CD1c-positive myeloid dendritic cell (primary cell): ENCODE data around the gene CTU2.

Source experiments
- DNase-seq: peaks from one replicate; pipeline ENCODE4 v3.0.0-alpha.2; 2016; ENCODE audit errors: extremely low spot score

CTU2 gene

DNA sequence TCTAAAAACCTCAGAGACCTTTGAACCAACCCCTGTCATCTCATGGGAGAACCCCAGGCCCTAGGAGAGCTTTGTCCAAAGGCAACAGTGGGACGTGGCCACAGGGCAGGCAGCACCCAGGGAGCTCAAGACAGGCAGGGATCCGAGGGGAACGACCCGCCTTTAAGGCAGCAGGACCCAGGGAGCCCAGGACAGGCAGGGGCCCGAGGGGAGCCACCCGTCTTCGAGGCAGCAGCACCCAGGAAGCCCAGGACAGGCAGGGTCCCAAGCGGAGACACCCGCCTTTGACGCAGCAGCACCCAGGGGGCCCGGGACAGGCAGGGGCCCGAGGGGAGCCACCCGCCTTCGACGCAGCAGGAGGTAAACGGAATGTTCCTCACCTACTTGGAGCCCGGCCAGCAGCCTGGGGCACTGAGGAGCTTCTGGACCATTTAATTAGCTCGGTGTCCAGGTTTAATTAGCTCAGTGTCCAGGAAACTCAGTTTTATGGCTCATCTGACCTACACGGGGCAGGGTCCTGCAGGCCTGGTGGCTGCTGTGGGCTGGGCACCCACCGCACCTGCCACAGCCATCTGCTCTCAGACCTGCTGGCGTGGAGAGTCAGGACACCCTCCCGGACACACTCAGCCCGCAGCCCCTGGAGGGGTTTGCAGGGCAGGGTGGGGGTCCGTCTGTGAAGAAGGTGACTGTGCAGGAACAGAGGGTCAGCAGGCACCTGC, 54.3 kb downstream of the CTU2 start:
- DNase-seq = no peak

DNA sequence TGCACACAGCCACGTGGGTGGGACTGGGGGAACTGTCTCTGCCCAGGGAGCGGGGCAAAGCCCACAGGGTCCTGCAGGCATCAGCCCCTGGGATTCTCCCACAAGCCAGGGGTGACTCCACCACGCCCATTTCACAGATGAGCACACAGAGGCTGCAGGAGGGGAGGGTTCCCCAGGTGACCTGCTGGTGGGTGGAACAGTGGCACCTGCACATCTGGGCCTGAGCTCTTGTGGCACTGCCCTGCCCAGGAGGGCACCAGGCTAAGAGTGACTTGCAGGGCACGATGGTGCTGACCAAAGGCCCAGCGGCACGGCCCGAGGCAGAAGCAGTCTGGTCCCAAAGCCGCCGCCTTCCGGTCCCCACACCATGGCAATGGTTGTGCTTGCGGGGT, 54.8 kb downstream of the CTU2 start:
- no peak for DNase-seq

DNA sequence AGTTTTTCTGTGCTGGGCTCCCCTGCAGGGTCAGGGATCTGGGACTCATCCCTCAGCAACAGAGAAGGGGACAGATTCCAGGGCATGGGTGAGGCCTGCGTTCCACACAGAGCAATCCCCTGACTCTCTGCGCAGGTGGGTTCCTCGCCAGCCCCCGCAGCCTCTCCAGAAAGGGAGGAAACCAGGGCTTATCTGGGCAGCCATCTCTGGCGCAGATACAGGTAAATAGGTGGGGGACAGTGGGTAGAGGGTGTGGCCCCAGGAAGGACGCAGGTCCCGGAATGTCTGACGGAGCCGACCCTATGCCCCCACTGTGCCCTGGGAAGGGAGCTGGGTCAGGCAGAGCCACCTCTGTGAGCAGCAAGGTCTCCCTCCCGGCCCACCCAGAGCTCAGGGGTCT, 55.5 kb downstream of the CTU2 start:
- no peak for DNase-seq

DNA sequence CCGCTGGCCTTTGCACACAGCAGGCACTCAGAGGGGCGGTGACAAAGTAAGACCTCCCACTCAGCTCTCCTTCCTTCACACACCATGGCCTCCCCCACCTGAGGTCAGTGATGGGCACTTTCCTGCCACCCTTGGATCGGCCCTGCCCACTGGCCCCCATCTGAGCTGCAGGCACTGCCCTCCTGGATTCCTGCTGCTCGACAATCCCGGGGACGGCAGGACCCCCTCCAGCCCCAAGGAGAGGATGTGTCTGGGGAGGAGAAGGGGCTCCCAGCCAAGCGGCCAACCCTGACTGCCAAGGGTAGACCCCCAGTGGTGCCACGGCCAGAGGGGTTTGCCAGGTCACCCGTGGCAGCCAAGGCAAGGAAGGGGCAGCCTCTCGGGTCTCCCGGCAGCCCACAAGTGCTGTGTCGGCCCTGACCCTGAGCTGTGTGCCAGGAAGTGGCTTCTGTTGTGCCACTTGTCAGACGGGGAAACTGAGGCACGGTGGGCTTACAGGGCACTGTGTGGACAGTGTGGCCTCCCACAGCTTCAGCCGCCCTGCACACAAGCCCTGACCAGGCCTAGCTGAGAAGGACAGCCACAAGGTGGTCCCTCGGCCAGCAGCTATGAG, 56.1 kb downstream of the CTU2 start:
- no peak for DNase-seq

DNA sequence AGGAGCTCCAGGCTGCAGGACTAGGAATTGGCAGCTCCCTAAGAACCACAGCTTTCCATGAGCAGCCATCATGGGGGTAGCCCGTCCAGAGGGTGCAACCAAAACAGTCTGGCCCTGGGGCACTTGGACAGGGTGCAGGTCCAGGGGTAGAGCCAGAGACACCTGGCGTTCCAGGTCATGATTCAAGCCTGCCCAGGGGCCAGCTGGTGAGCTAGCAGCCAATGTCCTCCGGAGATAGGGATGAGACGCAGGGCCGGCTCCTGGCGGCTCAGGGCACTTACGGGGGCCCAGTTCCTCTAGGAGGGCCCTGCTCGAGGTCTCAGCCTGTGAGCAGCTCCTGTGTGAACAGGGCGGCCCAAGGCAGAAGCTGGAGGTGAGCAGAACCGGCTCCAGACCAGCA, 56.6 kb downstream of the CTU2 start:
- DNase-seq = no peak

DNA sequence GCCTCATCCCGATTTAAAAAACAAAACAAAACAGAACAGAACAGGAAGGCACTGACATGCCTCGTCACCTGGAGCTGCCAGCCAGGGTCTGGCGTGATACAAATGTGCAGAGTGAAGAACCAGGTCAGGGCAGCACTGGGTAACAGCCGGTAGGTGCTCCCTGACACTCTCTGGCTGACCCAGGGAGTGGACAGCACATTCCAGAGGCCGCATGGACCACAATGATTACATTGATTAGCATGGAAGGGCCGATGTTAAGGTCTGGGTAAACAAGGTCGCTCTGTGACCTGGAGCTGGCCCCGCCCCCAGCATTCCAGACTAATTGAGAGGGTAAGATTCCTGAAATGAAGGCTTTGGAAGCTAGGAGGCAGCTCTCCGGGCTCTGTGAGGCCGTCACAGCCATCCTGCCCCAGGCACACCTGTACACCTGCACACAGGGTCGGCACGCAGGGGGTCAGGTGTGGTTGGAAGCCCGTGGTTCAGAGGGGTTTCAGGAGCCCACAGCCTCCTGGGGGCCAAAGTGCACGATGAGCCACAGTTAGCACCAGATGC, 57.3 kb downstream of the CTU2 start:
- no peak for DNase-seq

DNA sequence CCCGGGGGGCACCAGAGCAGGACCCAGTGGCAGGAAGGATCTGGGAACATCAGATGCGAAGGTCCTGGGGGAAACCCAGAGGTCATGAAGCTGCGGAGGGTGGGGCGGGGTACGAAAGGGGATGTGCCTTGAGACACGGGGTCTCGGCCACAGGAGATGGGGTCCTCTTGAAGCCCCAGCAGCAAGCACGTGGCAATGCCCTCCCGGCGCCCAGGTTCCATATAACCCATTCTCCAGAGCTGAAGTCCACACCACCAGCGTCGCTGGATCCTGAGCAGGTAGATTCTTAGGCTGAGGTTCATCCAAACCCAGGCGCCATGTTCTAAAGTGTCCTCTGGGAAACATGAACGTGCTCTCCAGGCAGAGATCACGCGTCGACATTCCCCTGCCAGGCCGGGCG, 57.8 kb downstream of the CTU2 start:
- no peak for DNase-seq

DNA sequence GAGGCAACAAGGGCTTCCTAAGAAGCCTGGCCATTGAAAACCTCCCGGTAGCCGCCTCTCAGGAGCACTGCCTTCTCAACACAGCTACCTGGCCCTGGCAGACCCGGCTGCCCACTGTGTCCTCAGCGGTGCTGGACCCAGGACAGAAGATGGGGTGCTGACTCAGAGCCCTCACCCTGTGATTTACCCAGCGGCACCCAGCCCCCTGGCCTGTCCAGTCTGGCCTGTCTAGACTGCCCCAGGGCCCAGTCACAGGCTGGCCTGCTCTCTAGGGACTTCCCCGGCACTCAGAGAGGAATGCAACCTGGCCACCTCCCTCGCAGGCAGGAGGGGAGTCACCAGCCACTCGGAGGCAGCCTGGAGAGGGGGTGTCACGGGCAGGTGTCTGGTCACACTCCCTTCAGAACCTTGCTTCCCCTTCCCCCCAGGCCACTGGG, 58.6 kb downstream of the CTU2 start:
- DNase-seq = no peak
